GM19468 (cell line): ENCODE results near the gene ZNF593OS.

Source experiments
- ATAC-seq: cut with Tn5 transposase; IDR thresholded peaks from one replicate; pipeline ENCODE4 v1.9.1; 2021; ENCODE audit warnings: mild to moderate bottlenecking, moderate library complexity, moderate number of reproducible peaks; ENCODE audit not compliant: unreplicated experiment; ENCODE audit errors: extremely low read depth

The ZNF593OS gene

DNA sequence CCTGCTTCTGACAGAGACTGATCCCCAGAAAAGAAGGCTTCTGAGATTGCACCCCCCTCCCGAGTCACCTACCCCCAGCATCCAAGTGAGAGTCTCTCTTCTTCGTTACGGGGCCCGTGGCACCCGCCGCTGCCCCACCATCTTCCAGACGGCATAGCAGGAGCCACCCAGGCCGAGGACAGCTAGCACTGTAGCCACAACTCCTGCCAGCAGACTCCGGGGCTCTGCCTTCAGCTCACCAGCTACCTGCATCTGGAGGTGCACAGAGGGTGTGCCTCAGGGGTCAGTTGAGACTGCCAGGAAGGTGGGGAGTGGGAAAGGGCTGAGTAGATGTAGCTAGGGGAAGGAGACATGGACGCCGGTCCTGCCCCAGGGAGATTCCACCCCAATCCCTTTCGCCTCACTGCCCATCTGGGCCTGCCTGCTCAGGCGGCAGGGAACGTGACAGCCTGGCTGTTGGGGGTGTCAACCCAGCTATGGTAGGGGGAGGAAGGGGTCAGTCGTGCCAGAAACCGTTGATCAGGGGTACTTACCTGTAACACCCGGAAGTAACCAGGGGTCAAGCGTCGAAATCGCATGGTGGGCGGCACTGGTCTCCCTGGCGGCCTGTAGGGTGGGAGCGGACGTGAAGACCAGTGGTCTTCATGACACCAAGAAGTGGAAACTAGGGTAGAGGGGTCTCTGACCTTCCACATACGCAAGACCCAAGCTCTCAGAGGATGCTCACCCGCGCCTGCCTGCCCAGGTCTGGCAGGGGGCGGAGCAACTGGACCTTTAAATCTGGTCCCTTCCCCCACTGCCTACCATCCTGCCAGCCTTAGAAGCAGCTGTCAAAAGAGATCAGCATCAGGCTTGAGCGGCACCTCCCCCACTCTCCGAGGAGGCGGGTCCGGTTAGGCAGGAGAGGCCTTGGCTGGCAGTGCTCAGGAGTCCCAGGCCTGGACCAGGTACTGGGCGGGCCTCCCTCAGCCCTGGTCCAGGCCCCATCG is at the start of gene ZNF593OS:
TSS of gene ZNF593OS (minus strand) at position 749 of the 989 bp plus-strand sequence. CDS start at position 578, 171 bp downstream.
- no peak for ATAC-seq

DNA sequence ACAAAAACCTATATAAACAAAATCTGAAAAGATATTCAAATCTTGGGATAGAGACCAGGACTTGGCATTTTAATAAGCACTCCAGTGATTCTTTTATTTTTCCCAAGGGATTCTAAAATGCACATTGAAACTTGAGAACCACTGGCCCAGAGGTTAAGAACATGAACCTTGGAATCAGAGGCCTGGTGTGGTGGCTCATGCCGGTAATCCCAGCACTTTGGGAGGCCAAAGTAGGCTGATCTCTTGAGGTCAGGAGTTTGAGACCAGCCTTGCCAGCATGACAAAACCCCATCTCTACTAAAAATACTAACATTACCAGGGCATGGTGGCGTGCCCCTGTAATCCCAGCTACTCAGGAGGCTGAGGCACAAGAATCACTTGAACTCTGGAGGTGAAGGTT is 49.5 kb upstream of the ZNF593OS start:
- ATAC-seq = no peak

DNA sequence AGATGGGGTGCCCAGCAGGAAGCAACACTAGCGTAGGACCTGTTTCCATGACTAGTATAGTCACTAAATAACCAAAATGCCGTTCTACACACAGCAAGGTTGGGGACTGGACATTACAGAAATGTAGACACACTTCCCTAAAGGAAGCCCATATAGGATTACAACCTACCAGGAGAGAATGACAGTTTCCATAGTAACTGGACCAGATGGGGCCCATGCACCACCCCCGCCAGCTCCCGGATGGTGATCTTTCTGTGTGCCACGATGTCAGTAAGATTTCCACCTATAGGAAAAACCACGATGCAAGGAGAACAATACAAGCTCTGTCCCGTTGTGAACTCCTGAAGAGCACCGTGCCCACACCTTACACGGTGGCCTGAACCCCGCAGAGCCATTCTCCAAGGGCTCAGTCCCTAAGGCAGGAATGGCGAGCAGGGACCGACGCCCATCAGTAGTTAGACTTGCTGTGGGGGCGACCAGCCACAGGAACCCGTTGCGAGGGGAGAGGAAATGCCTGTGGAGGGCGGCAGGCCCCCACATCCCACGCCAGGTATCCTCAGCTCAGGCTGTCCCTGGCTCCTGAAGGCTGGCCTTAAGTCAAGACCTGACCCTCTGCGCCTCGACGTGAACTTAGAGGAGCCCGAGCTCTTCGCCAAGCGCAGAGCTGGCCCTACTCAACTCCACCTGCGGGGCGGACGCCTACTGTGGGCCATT is 48.7 kb upstream of the ZNF593OS start:
- ATAC-seq = no peak

GRCh38 chr1:26218906-26219494 is 47.4 kb upstream of the ZNF593OS start:
- no peak for ATAC-seq

DNA sequence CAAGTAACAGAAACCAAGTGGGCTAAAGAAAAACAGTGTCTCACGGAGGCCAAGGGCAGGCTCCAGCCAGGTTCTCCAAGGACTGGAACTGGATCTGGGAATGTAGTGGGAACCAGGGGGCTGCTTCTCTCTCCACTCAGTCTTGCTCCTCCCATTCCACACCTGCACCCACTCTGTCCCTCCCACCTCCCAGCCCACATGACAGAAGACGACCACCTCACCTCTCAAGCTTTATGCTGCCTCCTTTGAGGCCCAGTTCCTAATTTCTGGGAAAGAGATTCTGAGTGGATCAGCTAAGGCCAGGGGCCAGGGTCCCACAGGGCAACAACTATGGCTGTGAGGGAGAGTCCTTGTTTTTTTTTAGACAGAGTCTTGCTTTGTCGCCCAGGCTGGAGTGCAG is 43.6 kb upstream of the ZNF593OS start:
- ATAC-seq = no peak

- ATAC-seq = no peak
Measured at GRCh38 chr1:26213335-26213905, 41.8 kb upstream of the ZNF593OS start.

- no peak for ATAC-seq
Measured at GRCh38 chr1:26212726-26213125, 41.1 kb upstream of the ZNF593OS start.

- no peak for ATAC-seq
Measured at GRCh38 chr1:26210147-26210870, 38.7 kb upstream of the ZNF593OS start.

DNA sequence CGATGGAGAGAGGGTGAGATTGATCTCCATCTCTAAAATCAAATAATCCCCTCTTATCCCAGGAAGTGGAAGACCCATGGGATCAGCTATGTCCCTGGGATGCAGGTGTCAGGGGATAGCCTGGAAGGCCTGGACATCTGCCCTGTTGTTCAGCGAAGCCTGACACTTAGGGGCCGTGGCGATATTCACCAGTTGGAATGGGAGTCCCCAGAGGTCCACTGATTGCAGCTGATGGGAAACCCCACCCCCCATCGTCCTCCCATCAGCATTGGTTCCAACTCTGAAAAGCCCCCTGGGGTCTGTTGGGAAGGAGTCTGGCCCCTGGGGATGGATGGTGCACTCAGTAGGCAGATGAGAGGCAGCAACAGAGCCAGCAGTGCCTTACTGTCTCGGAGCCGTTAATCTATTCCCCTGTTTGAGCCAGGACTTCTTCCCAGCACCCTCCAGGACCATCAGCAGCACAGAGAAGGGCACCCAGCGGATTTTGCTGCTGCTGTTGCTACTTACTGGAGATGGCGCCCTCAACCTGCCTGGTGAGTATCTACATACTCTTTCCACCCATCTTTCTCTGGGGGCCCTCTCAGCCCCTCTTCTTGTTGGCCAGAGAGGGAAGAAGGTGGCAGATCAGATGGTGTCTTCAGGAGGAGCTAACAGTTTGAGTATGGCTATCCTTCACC is 32.1 kb upstream of the ZNF593OS start:
- no peak for ATAC-seq

GRCh38 chr1:26200413-26200812 is 28.8 kb upstream of the ZNF593OS start:
- ATAC-seq = no peak

- ATAC-seq = no peak
Measured at GRCh38 chr1:26197813-26198212, 26.2 kb upstream of the ZNF593OS start.

GRCh38 chr1:26197301-26197700 is 25.7 kb upstream of the ZNF593OS start:
- no peak for ATAC-seq

DNA sequence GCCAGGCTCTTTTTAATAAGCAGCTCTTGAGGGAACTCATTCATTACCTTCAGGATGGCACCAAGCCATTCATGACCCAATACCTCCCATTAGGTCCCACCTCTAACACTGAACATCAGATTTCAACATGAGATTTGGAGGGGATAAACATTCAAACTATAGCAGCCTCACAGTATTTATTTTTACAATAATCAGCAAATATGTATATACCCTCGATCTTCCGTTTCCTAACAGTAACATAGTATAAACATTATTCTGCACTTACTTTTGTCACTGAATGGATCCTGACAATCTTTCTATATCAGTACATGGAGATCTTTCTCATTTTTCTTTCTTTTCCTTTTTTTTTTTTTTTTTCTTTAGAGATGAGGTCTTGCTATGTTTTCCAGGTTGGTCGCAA is 24.2 kb upstream of the ZNF593OS start:
- ATAC-seq = no peak

- ATAC-seq = no peak
Measured at GRCh38 chr1:26191739-26192138, 20.1 kb upstream of the ZNF593OS start.

- ATAC-seq = no peak
Measured at GRCh38 chr1:26190373-26190987, 18.8 kb upstream of the ZNF593OS start, which contains the start of gene CATSPER4. CATSPER4 (plus strand) TSS chr1:26190602; CDS start chr1:26190628, 26 bp downstream.

DNA sequence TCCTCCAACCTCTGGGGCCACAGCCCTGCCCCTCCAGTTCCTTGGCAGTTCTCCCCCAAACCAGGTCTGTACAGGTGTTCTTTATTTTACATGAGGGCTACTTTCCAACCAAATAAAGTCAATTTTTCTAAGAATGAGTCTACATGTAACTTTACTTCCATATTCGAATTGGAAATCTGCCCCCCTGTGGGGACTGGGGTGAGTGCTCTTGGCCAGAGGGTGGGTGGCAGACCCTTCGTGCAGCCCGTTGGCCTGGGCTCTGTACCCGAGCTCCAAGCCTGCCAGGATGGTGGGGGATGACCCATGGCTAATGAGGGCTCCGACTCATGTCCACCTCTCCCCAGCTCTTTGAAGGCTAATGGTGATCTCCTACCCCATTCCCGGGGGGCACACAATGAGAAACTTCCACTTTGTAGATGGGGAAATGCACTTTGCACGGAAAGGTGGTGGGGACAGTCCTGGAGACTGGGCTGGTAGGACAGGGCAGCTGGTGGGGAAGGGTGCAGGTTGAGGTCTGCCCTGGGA is 18.2 kb upstream of the ZNF593OS start:
- ATAC-seq = no peak

GRCh38 chr1:26189331-26189730 is 17.7 kb upstream of the ZNF593OS start:
- ATAC-seq = no peak

DNA sequence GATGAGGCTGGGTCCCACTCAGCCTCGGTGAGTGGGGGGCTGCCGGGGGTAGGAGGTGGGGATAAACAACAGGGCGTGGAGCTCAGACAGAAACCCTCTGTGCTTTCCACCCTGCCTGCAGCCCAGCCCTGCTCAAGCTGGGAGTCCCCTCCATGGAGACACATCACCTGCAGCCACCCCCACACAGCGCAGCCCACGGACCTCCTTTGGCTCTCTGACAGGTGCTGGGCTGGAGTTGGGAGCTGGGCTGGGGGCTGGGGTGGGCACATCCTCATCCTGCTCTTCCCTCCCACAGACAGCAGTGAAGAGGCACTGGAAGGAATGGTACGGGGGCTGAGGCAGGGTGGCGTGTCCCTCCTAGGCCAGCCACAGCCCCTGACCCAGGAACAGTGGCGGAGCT is 16.8 kb upstream of the ZNF593OS start:
- no peak for ATAC-seq

DNA sequence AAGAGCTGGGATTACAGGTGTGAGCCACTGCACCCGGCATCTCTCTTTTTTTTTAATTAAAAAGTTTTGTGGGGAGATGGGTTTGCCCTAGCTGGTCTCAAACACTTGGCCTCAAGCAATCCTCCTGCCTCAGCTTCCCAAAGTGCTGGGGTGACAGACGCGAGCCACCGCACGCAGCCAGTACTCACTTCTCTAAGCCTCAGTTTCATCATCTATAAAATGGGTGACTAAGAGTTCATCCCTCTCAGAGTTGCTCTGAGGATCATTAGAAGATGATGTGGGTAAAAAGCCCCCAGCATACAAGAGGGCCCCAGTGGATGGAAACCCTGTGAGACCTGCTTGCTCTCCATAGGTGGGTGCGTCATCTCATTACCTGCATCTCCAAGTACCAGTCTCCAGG is 16.2 kb upstream of the ZNF593OS start:
- no peak for ATAC-seq
